GM18502 (cell line): ENCODE measurements around the gene LYSMD3.

Experiments used
- ATAC-seq: cut with Tn5 transposase; IDR thresholded peaks from one replicate; pipeline ENCODE4 v1.9.1; 2021; ENCODE audit warnings: mild to moderate bottlenecking; ENCODE audit not compliant: unreplicated experiment, poor library complexity

The LYSMD3 gene

DNA sequence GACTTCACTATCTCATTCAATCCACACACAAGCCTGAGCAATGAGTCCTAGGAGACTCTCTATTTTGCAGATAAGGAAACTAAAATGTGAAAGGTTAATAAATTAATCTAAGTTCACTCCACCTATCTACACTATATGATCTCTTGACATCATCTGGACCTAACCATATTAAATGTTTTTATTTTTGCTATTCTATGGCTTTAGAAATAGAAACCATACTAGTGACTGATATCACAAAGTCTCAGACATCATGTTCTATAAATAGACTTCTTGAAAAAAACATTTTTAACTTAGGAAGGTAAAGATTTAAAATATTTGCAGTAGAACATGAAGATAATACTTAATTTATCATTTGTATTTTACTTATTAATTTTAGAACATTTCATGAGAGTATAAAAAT lies 19.8 kb upstream of the LYSMD3 start:
- no peak for ATAC-seq

DNA sequence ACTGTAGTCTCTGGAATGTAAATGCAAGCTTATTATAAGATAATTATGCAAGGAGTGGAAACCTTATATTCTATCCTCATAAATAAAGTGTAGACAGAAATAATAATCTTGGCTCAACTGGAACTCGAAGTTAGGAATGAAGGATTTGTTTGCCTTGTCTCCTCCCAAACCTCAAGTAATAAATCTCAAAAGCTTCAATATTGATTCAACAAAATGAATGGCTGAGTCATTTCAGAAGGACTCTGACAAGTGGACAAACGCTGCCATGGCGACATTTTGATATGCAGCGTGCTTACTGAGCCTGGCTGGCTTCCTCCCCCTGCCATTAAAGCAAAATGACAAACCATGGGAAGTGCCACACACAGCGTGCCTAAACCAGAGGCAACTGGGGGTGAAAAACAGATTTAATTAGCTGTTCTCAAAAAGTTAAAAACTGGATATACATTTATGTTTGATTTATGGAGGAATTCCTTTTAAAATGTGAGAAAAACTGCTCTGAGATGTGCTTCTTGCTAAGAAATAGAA lies 18.7 kb upstream of the LYSMD3 start:
- no peak for ATAC-seq

DNA sequence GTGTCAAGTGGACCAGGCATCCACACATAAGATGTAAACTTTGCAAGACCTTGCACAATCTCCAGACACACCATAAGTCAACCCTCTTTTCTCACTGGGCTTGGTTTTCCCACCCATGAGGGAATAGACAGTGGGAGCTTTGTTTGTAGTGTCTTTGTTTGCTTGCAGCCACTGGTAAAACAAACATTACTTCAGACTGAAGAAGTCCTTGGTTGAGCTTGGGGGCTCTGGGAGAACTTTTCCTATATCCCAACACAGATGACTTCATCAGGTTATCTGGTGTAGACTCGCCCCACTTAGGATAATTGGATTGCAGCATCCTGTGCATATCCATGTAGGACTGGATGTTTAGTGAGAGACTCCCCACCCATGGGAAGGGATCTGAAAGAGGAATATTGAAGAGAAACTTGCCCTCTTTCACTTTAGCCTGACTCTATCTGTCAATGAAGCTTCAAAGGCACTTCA lies 17.7 kb upstream of the LYSMD3 start:
- ATAC-seq = no peak

DNA sequence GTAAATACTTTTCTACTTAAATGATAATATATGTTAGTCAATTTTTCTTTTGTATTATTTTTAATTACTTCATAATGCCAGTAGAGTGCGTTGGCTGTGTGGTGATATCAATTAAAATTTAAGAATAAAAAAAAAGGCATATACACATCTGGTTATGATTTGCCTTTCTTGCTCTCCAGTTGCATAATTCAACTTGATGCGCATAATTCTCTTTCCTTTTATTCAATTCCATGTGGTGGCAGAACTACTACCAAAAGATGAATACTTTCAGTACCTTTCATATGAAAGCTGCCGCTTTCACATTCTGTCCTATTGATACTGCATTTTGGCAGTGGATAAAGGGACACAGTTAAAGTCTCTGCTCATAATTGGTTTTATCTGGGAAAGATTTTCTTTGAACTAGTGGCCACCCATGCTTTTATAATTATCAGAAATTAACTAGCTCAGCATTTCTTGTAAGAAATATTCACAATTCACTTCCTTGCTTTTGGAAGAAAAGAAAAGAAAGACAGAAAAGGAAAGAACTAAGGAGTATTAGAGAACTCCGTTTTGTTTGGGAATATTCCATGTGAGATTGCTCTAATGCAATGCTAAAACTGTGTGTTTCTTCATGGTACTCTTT lies 16.9 kb upstream of the LYSMD3 start:
- no peak for ATAC-seq

DNA sequence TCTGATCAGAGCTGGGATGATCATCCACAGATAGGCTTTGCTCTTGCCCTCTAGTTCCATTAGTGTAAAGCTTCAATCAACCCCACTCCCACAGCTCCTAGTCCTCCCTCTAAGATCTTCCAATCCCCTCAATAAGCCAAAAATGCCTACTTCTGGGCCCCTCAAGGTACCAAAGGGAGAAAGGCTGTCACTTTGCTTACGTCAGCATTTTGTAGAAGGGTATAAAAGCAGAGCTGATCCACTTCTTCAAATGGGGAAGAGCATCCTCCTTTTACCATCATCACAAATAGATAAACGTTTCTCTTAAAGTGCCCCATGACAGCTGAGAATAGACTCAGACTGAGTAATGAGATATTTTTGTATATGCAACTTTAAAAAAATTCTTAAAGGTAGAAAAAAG lies 16.1 kb upstream of the LYSMD3 start:
- no peak for ATAC-seq

DNA sequence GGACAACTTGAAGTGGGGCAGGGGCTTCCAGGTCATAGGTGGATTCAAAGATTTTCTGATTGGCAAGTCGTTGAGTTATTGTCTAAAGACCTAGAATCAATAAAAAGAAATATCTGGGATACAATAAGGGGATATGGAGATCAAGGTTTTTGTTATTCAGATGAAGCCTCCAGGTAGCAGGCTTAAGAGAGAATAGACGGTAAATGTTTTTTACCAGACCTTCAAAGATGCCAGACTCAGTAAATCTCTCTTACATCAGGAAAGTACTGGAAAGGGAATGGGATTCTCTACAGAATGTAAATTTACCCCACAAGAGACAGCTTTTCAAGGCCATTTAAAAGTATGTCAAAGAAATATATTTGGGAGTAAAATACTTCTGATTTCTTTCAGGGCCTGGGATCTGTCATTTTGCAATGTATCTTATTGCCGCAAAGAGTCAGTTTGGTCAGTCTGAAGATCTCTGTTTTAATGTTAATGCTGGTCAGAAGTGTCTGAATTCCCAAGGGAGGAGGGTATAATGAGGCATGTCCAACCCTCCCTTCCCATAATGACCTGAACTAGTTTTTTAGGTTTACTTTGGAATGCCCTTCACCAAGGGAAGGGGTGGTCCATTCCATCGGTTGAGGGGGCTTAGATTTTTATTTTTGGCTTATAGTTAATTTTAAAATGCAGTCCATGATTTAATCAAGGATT lies 13.6 kb upstream of the LYSMD3 start:
- ATAC-seq = no peak

DNA sequence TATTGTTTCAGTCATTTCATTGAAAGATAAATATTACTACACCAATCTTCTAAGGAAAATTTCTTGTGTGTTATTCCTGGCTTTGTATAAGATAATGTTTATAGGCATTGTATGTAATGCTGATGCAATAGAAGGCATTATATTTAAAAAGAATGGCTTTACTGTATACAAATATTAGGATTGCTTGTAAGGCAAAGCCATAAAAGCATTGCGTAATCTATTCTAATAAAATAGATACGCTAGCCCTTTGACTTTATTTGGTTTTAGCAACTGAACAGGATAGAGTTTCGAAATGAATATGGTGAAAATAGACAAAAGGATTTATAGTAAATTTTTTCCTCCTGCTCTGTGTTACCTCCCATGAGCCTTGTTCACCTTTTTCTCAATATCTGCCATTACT lies 5.5 kb upstream of the LYSMD3 start:
- no peak for ATAC-seq

DNA sequence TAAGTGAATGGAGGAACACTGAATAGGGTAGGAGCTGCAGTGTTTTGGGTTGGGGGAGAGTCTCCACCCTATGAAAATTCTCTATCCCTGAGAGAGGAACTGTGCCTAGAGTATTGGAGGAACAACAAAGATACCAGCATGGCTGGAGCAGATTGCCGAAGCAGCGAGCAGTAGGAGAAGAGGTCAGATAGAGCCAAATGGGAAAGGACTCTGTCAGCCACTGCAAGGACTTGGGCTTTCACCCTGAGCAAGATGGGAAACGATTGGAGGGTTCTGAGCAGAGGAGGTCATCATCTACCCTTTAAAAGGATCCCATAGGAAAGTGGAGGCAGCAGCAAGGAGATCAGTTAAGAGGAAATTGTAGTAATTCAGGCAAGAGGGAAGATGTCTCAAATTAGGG lies 4.4 kb upstream of the LYSMD3 start:
- ATAC-seq = no peak

DNA sequence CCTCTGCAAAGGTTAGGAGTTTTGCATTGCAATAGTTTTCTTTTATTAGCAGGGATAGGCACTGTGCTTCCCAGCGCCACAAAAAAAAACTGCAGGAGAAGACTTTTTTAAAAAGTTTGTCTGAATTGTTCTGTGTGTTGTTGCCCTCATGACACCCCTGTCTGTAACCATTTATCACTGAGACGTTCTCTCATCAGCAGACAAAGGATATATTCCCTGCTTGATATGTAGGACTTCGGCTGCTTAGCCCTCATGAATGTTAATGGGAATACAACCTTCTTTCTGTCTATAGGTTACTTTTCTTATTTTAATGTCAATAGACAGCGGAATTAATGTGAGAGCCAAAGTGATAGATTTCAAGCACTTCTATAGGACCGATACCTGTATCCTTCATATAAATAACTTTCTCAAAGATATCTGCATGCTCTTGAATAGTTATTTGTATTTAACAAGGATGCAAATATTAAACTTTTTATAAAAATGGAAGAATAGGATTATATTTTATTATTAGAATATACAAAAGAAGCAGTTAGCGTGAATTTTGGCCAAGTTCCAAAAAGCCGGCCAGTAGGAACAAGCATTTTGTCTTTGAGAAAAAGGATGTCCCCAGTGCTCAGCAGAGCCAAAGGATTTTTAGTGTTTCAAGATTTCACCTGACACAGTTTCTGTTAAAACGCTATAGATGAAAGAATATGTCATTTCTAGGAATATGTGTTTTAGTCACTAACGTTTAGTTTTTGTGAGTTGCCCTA lies 1.5 kb upstream of the LYSMD3 start:
- ATAC-seq = no peak

DNA sequence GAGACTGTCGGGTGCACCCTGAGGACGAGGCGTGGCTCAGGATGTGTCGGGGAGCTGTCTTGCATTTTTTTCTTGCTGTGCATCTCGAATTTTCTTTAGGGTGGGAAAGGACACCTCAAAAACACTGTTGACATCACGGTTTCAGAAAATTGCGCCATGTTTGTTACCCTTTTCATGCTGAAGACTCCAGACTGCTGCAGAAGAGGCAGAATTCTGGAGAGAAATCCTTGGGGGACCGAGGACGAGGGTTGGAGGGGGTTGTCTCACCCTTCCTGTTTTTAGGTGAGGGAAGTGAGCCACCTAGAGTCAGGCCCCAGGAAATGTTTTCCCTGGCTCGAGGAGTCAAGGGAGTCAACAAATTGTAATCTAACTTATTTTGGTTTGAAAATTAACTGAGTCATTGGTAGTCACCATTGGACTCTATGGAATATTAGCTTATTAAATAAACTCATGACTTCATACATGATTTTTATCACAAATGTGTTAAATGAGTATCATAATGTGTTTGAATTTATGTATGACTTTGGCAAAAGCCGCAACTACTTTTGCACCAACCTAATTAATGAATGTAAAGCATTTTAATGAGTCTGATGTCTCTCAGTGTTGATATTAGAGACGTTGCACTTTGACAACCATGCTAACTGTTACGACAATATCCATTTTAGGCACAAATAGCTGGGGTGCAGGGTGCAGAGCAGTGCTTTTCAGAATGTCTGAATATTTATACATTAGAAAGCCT lies 724 bp upstream of the LYSMD3 start:
- ATAC-seq = peak; percentile 54

DNA sequence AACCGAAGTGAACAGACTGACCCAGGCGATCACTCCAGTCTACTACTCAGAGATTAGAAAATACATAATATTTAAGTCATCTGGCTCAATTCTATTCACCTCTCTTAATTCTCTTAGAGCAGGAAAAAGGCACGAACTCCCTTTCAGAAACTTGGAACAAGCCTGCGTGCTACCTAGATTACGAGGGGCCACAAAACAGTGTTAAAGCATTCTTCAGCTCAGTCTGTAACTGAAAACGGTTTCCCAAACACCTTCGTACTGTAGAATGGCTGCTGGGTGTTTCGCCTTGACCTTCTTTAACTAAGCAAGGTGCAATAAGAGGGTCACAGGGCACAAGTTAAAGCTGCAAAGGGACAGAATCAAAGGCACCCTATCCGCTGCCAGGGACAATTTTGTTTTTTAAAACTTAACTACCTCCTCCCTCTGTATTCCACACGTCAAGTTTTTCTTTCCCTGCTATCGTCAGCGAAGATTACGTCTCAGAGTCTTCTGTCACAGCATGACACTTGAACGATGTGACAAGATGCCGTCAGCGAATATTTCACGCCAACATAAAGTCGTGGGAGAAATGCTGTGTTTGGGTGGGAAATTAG lies 687 bp downstream of the LYSMD3 start:
- peak; percentile 9 for ATAC-seq

DNA sequence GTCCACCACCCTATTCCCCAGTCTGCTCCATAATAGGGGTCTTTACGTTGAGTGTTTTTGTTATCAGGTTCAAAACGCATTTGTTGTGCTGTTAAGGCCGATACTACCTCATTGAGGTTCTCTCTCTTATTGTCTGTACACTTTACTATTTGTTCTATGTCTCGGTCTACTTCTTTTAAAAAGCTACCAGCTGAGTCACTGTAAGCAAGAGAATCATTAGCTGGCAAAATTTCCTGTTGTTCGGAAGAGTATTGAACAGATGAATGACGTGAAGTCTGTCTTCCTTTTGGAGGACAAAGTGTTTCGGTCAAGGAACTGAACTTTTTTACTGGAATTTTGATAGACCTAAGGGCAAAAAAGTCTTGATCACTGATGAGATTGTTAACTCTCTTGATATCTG lies 10.3 kb downstream of the LYSMD3 start:
- ATAC-seq = no peak

DNA sequence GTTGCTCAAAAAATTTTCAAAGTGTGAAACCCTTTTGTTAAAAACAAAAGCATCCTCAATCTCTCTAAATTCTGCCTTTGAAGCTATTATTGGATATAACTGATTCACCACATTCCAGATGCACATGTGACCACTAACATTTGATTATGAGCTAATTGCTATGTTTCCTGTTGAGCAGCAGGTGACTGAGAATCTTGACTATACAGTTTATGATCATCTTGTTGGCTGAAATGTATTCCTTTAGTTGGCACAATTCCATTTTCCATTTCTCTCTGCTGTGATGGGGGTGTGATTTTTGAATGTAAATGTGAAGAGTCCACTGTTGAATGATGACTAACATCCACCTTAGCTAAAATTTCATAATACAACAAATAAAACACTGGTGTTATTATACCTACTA lies 10.7 kb downstream of the LYSMD3 start:
- no peak for ATAC-seq

DNA sequence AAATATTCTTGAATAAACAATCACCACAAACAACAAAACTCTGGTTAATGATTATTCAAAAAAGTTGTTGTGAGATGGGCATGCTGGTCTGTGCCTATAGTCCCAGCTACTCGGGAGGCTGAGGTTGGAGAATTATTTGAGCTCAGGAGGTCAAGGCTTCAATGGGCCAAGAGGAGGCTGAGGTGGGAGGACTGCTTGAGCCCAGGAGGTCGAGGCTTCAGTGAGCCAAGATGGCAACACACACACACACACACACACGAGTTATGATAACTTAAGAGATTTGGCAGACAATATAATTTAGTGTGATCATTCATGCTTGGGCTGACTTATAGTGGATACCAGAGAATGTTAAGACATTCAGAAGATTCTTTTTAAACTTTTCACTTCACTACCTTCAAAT lies 14.9 kb downstream of the LYSMD3 start:
- ATAC-seq = no peak

DNA sequence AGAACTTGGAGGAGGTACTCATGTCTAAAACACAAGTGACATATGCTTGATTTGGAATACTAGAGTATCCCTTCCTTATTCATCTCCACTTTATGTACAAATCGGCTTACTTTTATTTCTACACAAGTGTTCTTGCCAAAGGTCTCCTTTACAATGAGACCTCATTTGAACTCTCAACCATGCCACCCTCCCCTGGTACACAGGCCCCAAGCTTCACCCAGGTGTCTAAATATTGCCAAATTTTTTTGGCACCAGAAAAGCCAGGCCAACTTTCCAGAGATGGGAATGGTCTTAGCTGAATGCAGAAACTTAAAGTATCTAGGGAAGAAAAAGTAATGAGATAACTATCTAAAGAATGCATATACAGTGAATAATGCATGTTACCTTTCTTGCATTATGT lies 18.9 kb downstream of the LYSMD3 start:
- ATAC-seq = no peak

DNA sequence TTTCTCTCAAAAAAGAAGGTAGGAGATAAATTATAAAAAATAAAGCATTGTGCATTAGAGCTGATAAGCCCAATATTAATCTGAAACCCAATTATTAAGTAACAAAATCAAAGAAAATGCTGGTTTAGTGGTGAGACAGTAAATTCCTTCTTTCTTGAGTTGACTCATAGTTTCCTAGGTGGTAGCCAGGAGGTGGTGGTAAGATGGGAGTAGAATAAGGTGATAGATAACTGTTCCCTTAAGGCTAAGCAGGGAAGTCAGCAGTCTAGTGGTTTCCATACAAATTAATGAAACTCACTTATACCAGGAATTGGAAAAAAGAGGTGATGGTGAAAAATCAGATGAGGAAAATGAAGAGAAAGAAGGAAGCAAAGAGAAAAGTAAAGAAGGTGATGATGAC lies 23.2 kb downstream of the LYSMD3 start:
- ATAC-seq = no peak

DNA sequence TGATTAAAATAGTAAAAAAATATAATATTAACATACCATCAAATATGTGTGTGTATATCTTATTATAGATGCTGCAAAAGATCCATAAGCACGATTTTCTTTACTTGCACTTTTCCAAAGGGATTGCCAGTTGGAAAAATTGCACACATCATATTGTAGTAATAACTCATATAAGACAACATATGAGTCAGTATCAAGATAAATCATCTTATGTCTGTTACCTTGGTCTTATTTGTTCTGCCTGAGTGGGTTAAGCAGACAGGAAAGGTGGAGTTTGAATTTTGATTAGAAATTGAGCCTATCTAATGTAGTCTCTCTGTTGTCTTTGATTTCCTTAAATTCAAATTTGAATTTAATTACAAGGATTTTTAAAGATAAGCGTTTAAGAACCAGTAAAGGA lies 24.6 kb downstream of the LYSMD3 start:
- no peak for ATAC-seq

DNA sequence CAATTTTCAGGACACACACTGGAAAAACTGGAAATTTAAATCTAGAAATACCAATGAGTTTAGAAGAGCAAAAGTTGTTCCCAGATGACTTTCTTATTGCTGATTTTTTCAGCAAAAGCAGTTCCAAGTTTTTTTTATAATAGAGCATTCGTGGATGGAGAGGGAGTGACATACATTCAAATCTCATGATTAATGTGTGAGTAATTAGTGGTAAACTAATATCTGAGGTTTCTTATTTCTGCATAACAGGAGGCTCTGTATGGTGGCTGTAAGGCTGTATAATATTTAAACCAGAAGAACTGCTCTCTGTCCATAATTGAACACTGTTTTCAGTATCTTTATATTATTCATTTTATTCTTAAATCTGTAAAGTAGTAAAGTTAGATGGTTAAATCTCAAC lies 25.8 kb downstream of the LYSMD3 start:
- no peak for ATAC-seq

DNA sequence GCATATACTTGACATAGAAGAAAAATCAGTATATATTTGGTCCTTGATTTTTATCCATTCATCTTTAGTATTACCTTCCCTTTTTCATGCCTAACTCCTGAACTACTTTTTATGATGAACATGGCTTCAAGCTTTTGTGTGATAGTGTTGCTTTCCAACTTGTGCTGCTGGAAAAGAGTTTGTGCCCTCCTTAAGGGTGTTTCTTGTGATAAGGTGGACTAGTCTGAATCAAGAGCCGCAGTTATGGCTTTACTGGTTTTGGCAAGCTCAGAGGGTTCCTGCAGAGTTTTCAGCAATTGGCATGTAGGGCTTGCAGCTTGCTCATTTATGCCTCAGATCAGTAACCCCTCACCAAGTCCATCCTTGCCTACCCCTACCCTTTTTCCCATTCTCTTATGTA lies 34.2 kb downstream of the LYSMD3 start:
- no peak for ATAC-seq

DNA sequence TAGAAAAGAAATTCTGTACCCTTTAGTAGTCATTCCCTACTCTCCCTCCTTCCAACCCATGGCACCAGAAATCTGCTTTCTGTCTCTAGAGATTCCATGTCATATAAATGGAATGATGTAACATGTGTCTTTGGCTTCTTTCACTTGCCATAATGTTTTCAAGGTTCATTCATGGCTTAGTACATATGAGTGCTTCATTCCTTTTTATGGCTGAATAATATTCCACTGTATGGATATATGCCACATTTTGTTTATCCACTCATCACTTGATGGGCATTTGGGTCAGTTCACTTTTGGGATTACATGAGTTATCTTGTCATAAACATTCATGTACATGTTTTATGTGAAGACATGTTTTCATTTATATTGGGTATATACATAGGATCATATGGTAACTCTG lies 35.3 kb downstream of the LYSMD3 start:
- ATAC-seq = no peak
